HepG2 (cell line): Measurements from ENCODE around the gene LDLRAD4. TPM values are rescaled to one million over a fixed set of nuclear protein-coding genes. Genes with fewer than 3 reads are reported as not detected.

Experiments
- ARID4A ChIP-seq: sonication (generic); formaldehyde crosslinking; IDR thresholded peaks from 2 replicates; pipeline ENCODE4 v1.5.0; 2020; ENCODE audit warnings: mild to moderate bottlenecking, missing genetic modification reagents, borderline replicate concordance
- BRD4 ChIP-seq: sonication (generic); formaldehyde crosslinking; IDR thresholded peaks from 2 replicates; pipeline ENCODE4 v1.4.0; 2020; ENCODE audit warnings: missing genetic modification reagents
- CREB1 ChIP-seq, 2 experiments: fragments of 450-650 bp in 1 of 2; IDR thresholded peaks; 2 replicates each; pipeline ENCODE4 v1.6.1; 2016 to 2017; ENCODE audit warnings: control low read depth in 1 of 2, mild to moderate bottlenecking in 1 of 2, missing compliant biosample characterization in 1 of 2, missing genetic modification characterization in 1 of 2
- E2F5 ChIP-seq: sonication (generic); formaldehyde crosslinking; conservative IDR thresholded peaks from 2 replicates; pipeline ENCODE4 v1.4.0; 2020; ENCODE audit warnings: missing genetic modification reagents
- EHMT2 ChIP-seq: fragments of 200-600 bp; sonication (generic); IDR thresholded peaks from 2 replicates; pipeline ENCODE4 v1.7.0; 2017; ENCODE audit warnings: antibody characterized with exemption, low read depth, low read length, borderline replicate concordance
- HMGXB4 ChIP-seq, 2 experiments: sonication (generic) in 1 of 2; formaldehyde crosslinking in 1 of 2; IDR thresholded peaks; 2 replicates each; pipeline versions ENCODE4 v1.4.0 to v1.6.1; 2018 to 2020; ENCODE audit warnings: missing genetic modification reagents in 2 of 2, borderline replicate concordance in 1 of 2, low read depth in 1 of 2, mild to moderate bottlenecking in 1 of 2, missing biosample characterization in 1 of 2
- HNRNPL ChIP-seq: fragments of 200-400 bp; formaldehyde crosslinking; IDR thresholded peaks from 2 replicates; pipeline ENCODE4 v1.6.1; 2017; ENCODE audit warnings: mild to moderate bottlenecking, low read depth, low read length
- MTA3 ChIP-seq: sonication (generic); formaldehyde crosslinking; IDR thresholded peaks from 2 replicates; pipeline ENCODE4 v1.4.0; 2020; ENCODE audit warnings: missing genetic modification reagents
- NCOR1 ChIP-seq: fragments of 200-600 bp; sonication (generic); IDR thresholded peaks from 2 replicates; pipeline ENCODE4 v1.7.0; 2017; ENCODE audit warnings: antibody characterized with exemption, low read length, borderline replicate concordance
- POGZ ChIP-seq: sonication (generic); formaldehyde crosslinking; IDR thresholded peaks from 2 replicates; pipeline ENCODE4 v1.4.0; 2020; ENCODE audit warnings: mild to moderate bottlenecking, missing genetic modification reagents
- POLR2A ChIP-seq, 2 experiments: IDR thresholded peaks; 2 replicates each; pipeline ENCODE4 v1.6.1; 2011; ENCODE audit warnings: low read depth in 2 of 2, low read length in 2 of 2, mild to moderate bottlenecking in 1 of 2, moderate library complexity in 1 of 2; ENCODE audit not compliant: insufficient read depth in 1 of 2
- RARA ChIP-seq: IDR thresholded peaks from 2 replicates; pipeline ENCODE4 v1.6.1; 2016; ENCODE audit warnings: missing genetic modification reagents, missing compliant biosample characterization
- SMC3 ChIP-seq: IDR thresholded peaks from 2 replicates; pipeline ENCODE4 v1.6.1; 2011; ENCODE audit warnings: low read length, improper control_type of control experiment
- SRY ChIP-seq: sonication (generic); formaldehyde crosslinking; IDR thresholded peaks from 2 replicates; pipeline ENCODE4 v1.8.0; 2022; ENCODE audit warnings: mild to moderate bottlenecking, missing genetic modification reagents
- TP53 ChIP-seq: sonication (generic); formaldehyde crosslinking; conservative IDR thresholded peaks from 2 replicates; pipeline ENCODE4 v1.4.0; 2020; ENCODE audit warnings: missing genetic modification reagents
- ZFP91 ChIP-seq: sonication (generic); formaldehyde crosslinking; IDR thresholded peaks from 2 replicates; pipeline ENCODE4 v1.9.0; 2022; ENCODE audit warnings: missing genetic modification reagents, mild to moderate bottlenecking, borderline replicate concordance
- ZNF207 ChIP-seq: fragments of 450-650 bp; IDR thresholded peaks from 2 replicates; pipeline ENCODE4 v1.6.1; 2016; ENCODE audit warnings: antibody characterized with exemption, borderline replicate concordance
- ZNF333 ChIP-seq: sonication (generic); formaldehyde crosslinking; IDR thresholded peaks from 2 replicates; pipeline ENCODE4 v1.4.0; 2020; ENCODE audit warnings: mild to moderate bottlenecking, missing genetic modification reagents, borderline replicate concordance
- ZNF713 ChIP-seq: sonication (generic); formaldehyde crosslinking; IDR thresholded peaks from 2 replicates; pipeline ENCODE4 v1.4.0; 2020; ENCODE audit warnings: mild to moderate bottlenecking, missing genetic modification reagents
- polyA plus RNA-seq, 8 experiments: library from polyadenylated mRNA; depleted of rRNA in 3 of 8; stranded (reverse) in 7 of 8; unstranded in 1 of 8; fragments of >200 nt; fragmentation: Illumina TruSeq in 4 of 8; extraction: Trizol in 4 of 8; gene quantifications; 2 replicates each; pipeline versions ENCODE4 v1.2.1 to v1.2.3, GENCODE V29; 2011 to 2016; ENCODE audit warnings: low read depth in 4 of 8, missing spikeins in 1 of 8, mixed read lengths in 1 of 8; ENCODE audit not compliant: insufficient read depth in 1 of 8
- total RNA-seq, 5 experiments: library from RNA; depleted of rRNA; stranded (reverse); fragments of >200 nt; fragmentation: Illumina TruSeq; extraction: Trizol; gene quantifications; 2 replicates each; pipeline ENCODE4 v1.2.3, GENCODE V29; 2016; ENCODE audit warnings: low read depth in 1 of 5

The LDLRAD4 gene
- total and polyA plus RNA-seq, 2 of the 13 experiments (the other 11 are each of a cell fraction or from before 2014, with no cell fraction given), result 13.6 to 20.9 TPM

- TF ChIP-seq ZFP91, result no peak
- no peak for TF ChIP-seq HNRNPL
- TF ChIP-seq ZNF207, result 0 out of 2 replicates have a peak, but pooled peaks have one; percentile 62
- no peak for TF ChIP-seq MTA3 (CRISPR knock-in tag)
- TF ChIP-seq ZNF333 (CRISPR knock-in tag), result no peak
- no peak for TF ChIP-seq SRY (CRISPR knock-in tag)
- TF ChIP-seq ZNF713 (CRISPR knock-in tag), result no peak
- TF ChIP-seq SMC3, result no peak
- no peak for TF ChIP-seq ARID4A (CRISPR knock-in tag)
- no peak for TF ChIP-seq E2F5
- 0 out of 2 replicates have a peak, but pooled peaks have one; percentile 62 for TF ChIP-seq BRD4 (CRISPR knock-in tag)
- no peak for TF ChIP-seq POLR2A (IDR thresholded peaks at IDR 0.05; ENCODE audit: insufficient read depth in 1 of 2, low read depth in 2 of 2, low read length in 2 of 2)
- no peak for TF ChIP-seq POGZ (CRISPR knock-in tag)
- no peak for TF ChIP-seq NCOR1
- TF ChIP-seq TP53 (CRISPR knock-in tag), result no peak
- no peak for TF ChIP-seq CREB1 (IDR thresholded peaks at IDR 0.05)
- no peak for TF ChIP-seq CREB1 (CRISPR knock-in tag; IDR thresholded peaks at IDR 0.05)
- TF ChIP-seq RARA (CRISPR knock-in tag), result no peak
- TF ChIP-seq HMGXB4 (CRISPR knock-in tag; IDR thresholded peaks at IDR 0.05; ENCODE audit: borderline replicate concordance in 1 of 2, low read depth in 1 of 2), result no peak
- TF ChIP-seq EHMT2, result no peak
These were observed 226.8 kb downstream of the LDLRAD4 start (continued) for GRCh38 chr18:13445241-13445897.
